Measurements from ENCODE around the gene ZNF792. TPM values are rescaled to one million over a fixed set of nuclear protein-coding genes. Genes with fewer than 3 reads are reported as not detected.

Gene ZNF792
- total and polyA plus RNA-seq, 4 donors, result 2.0 to 17.2 (median 5.9) TPM

- Histone ChIP-seq H3K27ac (ENCODE audit: low read depth in 1 of 2, low read length in 1 of 2) (no peak overlapping the region), H3K36me3 (ENCODE audit: control insufficient read depth in 4 of 4, insufficient read depth in 4 of 4, low read length in 4 of 4) (no peaks in the 10 kb centered on the region), H3K9ac (ENCODE audit: insufficient read depth in 1 of 2, low read length in 2 of 2) (no peak overlapping the region), H3K4me3 (no peak overlapping the region), H3K9me3 (ENCODE audit: control insufficient read depth in 4 of 4, insufficient read depth in 3 of 4, low read length in 3 of 4) (no peaks in the 10 kb centered on the region), H3K4me1 (ENCODE audit: control insufficient read depth in 5 of 5, insufficient read depth in 5 of 5, low read length in 5 of 5) (peaks cover 0 to 9% (median 5%) of the 10 kb centered on the region in 5 donors), H3K27me3 (ENCODE audit: control insufficient read depth in 3 of 3, insufficient read depth in 3 of 3, low read length in 2 of 3) (no peaks in the 10 kb centered on the region)
- 90 to 92% methylated on average over 3 of the region's 3 CpGs for WGBS, 2 donors
- TF ChIP-seq, protein P1, sequence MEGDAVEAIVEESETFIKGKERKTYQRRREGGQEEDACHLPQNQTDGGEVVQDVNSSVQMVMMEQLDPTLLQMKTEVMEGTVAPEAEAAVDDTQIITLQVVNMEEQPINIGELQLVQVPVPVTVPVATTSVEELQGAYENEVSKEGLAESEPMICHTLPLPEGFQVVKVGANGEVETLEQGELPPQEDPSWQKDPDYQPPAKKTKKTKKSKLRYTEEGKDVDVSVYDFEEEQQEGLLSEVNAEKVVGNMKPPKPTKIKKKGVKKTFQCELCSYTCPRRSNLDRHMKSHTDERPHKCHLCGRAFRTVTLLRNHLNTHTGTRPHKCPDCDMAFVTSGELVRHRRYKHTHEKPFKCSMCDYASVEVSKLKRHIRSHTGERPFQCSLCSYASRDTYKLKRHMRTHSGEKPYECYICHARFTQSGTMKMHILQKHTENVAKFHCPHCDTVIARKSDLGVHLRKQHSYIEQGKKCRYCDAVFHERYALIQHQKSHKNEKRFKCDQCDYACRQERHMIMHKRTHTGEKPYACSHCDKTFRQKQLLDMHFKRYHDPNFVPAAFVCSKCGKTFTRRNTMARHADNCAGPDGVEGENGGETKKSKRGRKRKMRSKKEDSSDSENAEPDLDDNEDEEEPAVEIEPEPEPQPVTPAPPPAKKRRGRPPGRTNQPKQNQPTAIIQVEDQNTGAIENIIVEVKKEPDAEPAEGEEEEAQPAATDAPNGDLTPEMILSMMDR (IDR thresholded peaks at IDR 0.05; ENCODE audit: control extremely low read depth, extremely low read depth), result no peak
- DNase-seq, result no peak
- ATAC-seq (ENCODE audit: insufficient read depth, low FRiP score), result no peak
These were observed 20.3 kb upstream of the ZNF792 start for GRCh38 chr19:34984287-34984686.

DNA sequence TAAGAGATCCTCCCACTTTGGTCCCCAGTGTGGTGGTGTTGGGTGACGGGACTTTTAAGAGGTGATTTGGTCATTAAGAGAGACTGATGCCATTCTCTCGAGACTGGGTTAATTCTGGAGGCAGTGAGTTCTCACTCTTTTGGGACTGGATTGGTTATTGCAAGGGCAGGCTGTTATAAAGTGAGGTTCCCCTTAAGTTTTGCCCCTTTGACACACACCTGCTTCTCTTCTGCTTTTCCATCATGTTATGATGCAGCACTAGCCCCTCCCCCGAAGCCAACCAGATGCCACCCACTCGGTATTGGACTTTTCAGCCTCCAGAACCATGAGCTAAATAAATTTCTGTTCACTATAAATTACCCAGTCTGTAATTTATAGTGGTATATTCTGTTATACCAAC lies 19.8 kb upstream of the ZNF792 start:
- no peaks in the 10 kb centered on the region for H3K36me3 ChIP-seq (ENCODE audit: control insufficient read depth in 4 of 4, insufficient read depth in 4 of 4, low read length in 4 of 4)
- H3K27me3 ChIP-seq (ENCODE audit: control insufficient read depth in 3 of 3, insufficient read depth in 3 of 3, low read length in 2 of 3), result no peaks in the 10 kb centered on the region
- H3K4me3 ChIP-seq, result no peak overlapping the region
- H3K4me1 ChIP-seq (ENCODE audit: control insufficient read depth in 5 of 5, insufficient read depth in 5 of 5, low read length in 5 of 5), result peaks cover 0 to 9% (median 5%) of the 10 kb centered on the region in 5 donors
- H3K9me3 ChIP-seq (ENCODE audit: control insufficient read depth in 4 of 4, insufficient read depth in 3 of 4, low read length in 3 of 4), result no peaks in the 10 kb centered on the region
- TF ChIP-seq, protein P1 (IDR thresholded peaks at IDR 0.05; ENCODE audit: control extremely low read depth, extremely low read depth), result no peak
- 94 to 96% methylated on average over 4 of the region's 4 CpGs for WGBS, 2 donors
- ATAC-seq (ENCODE audit: insufficient read depth, low FRiP score), result no peak
- no peak overlapping the region for H3K9ac ChIP-seq (ENCODE audit: insufficient read depth in 1 of 2, low read length in 2 of 2)
- no peak for DNase-seq
- no peak overlapping the region for H3K27ac ChIP-seq (ENCODE audit: low read depth in 1 of 2, low read length in 1 of 2)

DNA sequence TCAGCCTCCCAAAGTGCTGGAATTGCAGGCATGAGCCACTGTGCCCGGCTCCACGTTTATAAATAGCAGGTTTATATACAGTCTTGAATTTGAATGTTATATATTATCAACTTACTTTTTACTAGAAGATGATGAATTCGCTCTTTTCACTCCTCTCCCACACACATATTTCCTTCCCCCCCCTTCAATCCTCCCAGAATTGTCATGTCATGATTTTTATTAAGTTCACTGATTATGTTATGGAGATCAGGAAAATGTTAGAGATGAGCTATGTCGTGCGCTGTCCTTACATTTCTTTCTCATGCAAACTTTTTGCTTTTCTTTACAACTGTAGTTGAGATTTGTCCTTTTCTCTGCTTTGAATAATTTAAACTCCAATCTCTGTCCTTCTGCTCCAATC lies 18.2 kb upstream of the ZNF792 start:
- TF ChIP-seq, protein P1 (IDR thresholded peaks at IDR 0.05; ENCODE audit: control extremely low read depth, extremely low read depth), result no peak
- Histone ChIP-seq H3K4me3 (no peak overlapping the region), H3K36me3 (ENCODE audit: control insufficient read depth in 4 of 4, insufficient read depth in 4 of 4, low read length in 4 of 4) (no peaks in the 10 kb centered on the region), H3K4me1 (ENCODE audit: control insufficient read depth in 5 of 5, insufficient read depth in 5 of 5, low read length in 5 of 5) (peaks cover 0 to 9% (median 5%) of the 10 kb centered on the region in 5 donors), H3K27me3 (ENCODE audit: control insufficient read depth in 3 of 3, insufficient read depth in 3 of 3, low read length in 2 of 3) (no peaks in the 10 kb centered on the region), H3K9me3 (ENCODE audit: control insufficient read depth in 4 of 4, insufficient read depth in 3 of 4, low read length in 3 of 4) (no peaks in the 10 kb centered on the region), H3K27ac (ENCODE audit: low read depth in 1 of 2, low read length in 1 of 2) (no peak overlapping the region), H3K9ac (ENCODE audit: insufficient read depth in 1 of 2, low read length in 2 of 2) (no peak overlapping the region)
- ATAC-seq (ENCODE audit: insufficient read depth, low FRiP score), result no peak
- DNase-seq, result no peak
- 79 to 87% methylated on average over 5 of the region's 5 CpGs for WGBS, 2 donors
